ENCODE measurements around the gene EPB41L2. TPM values are rescaled to one million over a fixed set of nuclear protein-coding genes. Genes with fewer than 3 reads are reported as not detected.
A peak's percentile ranks its signal among the peaks of the same experiment; 100 is the strongest.

Gene EPB41L2
- total RNA-seq, 2 donors from 2014 or later: 160 to 189 TPM

DNA sequence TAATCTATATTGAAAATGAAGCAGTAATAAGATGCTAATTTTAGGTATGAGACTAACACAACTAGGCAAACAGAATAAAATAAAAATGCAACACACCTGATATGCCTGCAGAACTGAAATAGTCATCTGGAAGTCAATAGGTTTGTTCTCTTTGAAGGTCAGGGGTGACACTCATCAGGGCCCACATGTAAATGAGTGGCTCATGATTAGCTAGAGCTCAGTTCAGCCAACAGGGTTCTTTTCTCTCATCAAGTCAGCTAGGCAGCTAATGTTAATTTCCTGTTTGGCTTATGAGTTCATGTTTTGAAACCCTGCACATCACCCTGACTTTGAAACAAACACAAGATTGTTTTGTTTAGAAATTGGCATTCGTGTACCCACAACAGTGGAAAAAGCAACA, 212.0 kb downstream of the EPB41L2 start:
- Mint-ChIP-seq H3K4me1 (peaks cover 15% of the 10 kb centered on the region), H3K9me3 (no peaks in the 10 kb centered on the region), H3K27me3 (ENCODE audit: insufficient read depth) (no peaks in the 10 kb centered on the region), H3K36me3 (ENCODE audit: low read depth) (peaks cover 7% of the 10 kb centered on the region), H3K27ac (no peak overlapping the region), H3K4me3 (no peak overlapping the region)
- Histone ChIP-seq H3K36me3 (ENCODE audit: control insufficient read depth, insufficient read depth, low read length) (peaks cover 22% of the 10 kb centered on the region), H3K9ac (ENCODE audit: extremely low read depth, low read length, poor library complexity, severe bottlenecking) (no peak overlapping the region), H3K9me3 (ENCODE audit: control insufficient read depth, low read length) (peaks cover 7% of the 10 kb centered on the region), H3K27me3 (ENCODE audit: control insufficient read depth, insufficient read depth, low read length, poor library complexity, severe bottlenecking) (no peaks in the 10 kb centered on the region), H3K4me3 (ENCODE audit: low read length) (no peak overlapping the region), H3K27ac (ENCODE audit: low read depth, low read length) (no peak overlapping the region), H3K4me1 (ENCODE audit: control insufficient read depth, insufficient read depth, low read length) (peaks cover 10% of the 10 kb centered on the region)
- no peak for DNase-seq
- WGBS, 2 experiments (ENCODE audit: insufficient coverage in 1 of 2, insufficient read length in 1 of 2): 75 to 79% methylated on average over 1 of the region's 1 CpG
- no peak for TF ChIP-seq CTCF (conservative IDR thresholded peaks at IDR 0.05)

DNA sequence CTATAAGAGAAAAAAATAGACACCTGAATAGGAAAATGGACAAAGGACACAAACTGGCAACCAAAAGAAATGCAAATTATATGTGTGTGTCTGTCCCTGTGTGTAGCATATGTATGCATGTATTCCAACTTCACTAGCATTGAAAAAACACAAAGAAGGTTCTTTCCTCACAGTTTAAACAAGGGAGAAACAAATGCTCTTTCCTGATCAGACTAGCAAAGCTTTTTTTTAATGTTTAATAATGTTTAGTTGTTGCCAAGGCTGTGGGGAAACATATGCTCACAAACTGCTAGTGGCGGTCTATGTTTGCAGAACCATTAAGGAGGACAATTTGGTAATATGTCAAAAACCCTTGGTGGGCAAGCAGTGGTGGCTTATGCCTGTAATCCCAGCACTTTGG, 213.5 kb downstream of the EPB41L2 start:
- Mint-ChIP-seq H3K4me1 (peaks cover 15% of the 10 kb centered on the region), H3K36me3 (ENCODE audit: low read depth) (no peaks in the 10 kb centered on the region), H3K4me3 (no peak overlapping the region), H3K27me3 (ENCODE audit: insufficient read depth) (no peaks in the 10 kb centered on the region), H3K9me3 (no peaks in the 10 kb centered on the region), H3K27ac (no peak overlapping the region)
- Histone ChIP-seq H3K9me3 (ENCODE audit: control insufficient read depth, low read length) (no peaks in the 10 kb centered on the region), H3K27me3 (ENCODE audit: control insufficient read depth, insufficient read depth, low read length, poor library complexity, severe bottlenecking) (no peaks in the 10 kb centered on the region), H3K27ac (ENCODE audit: low read depth, low read length) (no peak overlapping the region), H3K9ac (ENCODE audit: extremely low read depth, low read length, poor library complexity, severe bottlenecking) (no peak overlapping the region), H3K4me1 (ENCODE audit: control insufficient read depth, insufficient read depth, low read length) (peaks cover 10% of the 10 kb centered on the region), H3K4me3 (ENCODE audit: low read length) (no peak overlapping the region), H3K36me3 (ENCODE audit: control insufficient read depth, insufficient read depth, low read length) (peaks cover 24% of the 10 kb centered on the region)
- no peak for TF ChIP-seq CTCF (conservative IDR thresholded peaks at IDR 0.05)
- DNase-seq: no peak
- 94% methylated on average over 1 of the region's 1 CpG; no CpG with 5 or more reads in 1 of the 2 experiments for WGBS, 2 experiments (ENCODE audit: insufficient coverage in 1 of 2, insufficient read length in 1 of 2)

DNA sequence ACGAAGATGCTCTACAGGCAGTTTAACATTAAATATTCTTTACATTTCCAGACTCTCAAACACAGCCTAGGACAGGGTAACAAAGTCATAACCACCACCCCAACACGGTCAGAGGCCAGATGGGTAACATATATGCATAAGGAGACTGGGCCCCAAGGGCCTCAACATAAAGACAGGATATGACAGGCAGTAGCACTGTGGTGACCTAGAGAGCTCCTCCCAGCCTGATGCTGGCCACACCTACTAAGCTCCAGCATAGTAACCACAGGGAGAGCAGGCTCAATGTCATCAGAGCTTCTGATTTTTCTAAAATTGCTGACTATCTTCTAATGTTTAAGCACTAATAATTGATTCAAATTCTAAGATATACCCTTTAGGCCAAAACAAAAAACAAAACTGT, 214.1 kb downstream of the EPB41L2 start:
- no peak overlapping the region for H3K27ac ChIP-seq (ENCODE audit: low read depth, low read length)
- Mint-ChIP-seq H3K27me3 (ENCODE audit: insufficient read depth) (no peaks in the 10 kb centered on the region), H3K27ac (no peak overlapping the region), H3K36me3 (ENCODE audit: low read depth) (no peaks in the 10 kb centered on the region), H3K4me3 (no peak overlapping the region), H3K9me3 (no peaks in the 10 kb centered on the region), H3K4me1 (peaks cover 11% of the 10 kb centered on the region)
- peak; percentile 58 for DNase-seq
- H3K9me3 ChIP-seq (ENCODE audit: control insufficient read depth, low read length): no peaks in the 10 kb centered on the region
- WGBS, 2 experiments (ENCODE audit: insufficient coverage in 1 of 2, insufficient read length in 1 of 2): 87% methylated on average over 2 of the region's 2 CpGs; no CpG with 5 or more reads in 1 of the 2 experiments
- no peak for TF ChIP-seq CTCF (conservative IDR thresholded peaks at IDR 0.05)
- peaks cover 23% of the 10 kb centered on the region for H3K36me3 ChIP-seq (ENCODE audit: control insufficient read depth, insufficient read depth, low read length)
- no peak overlapping the region for H3K4me3 ChIP-seq (ENCODE audit: low read length)
- H3K4me1 ChIP-seq (ENCODE audit: control insufficient read depth, insufficient read depth, low read length): peaks cover 6% of the 10 kb centered on the region
- H3K27me3 ChIP-seq (ENCODE audit: control insufficient read depth, insufficient read depth, low read length, poor library complexity, severe bottlenecking): no peaks in the 10 kb centered on the region
- no peak overlapping the region for H3K9ac ChIP-seq (ENCODE audit: extremely low read depth, low read length, poor library complexity, severe bottlenecking)

Data from endodermal cell (in vitro differentiated cells).